ENCODE data around the gene FBXO28.
"Not testable (repeated sequence)": the region's sequence is repeated elsewhere in the genome, so short reads cannot be mapped to it uniquely, and the experiment has no call there.

The FBXO28 gene

DNA sequence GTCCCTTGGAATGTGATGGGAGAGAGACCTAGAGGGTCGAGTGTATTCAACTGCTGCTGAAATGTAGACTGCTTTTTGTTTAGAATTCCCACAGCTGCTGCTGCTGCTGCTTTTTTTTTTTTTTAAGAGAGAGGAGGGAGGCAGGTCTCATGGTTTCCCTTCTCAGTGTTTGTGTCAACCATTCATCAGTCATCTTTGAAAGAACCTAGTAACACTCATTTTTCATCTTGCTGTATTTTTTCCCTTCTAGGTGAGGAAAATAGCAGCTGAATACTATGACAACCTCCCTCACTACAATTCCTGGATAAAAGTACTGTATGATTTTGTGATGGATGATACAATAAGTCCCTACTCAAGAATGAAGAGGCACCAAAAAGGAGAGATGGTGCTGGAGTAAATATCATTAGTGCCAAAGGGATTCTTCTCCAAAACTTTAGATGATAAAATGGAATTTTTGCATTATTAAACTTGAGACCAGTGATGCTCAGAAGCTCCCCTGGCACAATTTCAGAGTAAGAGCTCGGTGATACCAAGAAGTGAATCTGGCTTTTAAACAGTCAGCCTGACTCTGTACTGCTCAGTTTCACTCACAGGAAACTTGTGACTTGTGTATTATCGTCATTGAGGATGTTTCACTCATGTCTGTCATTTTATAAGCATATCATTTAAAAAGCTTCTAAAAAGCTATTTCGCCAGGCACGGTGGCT is 78.3 kb downstream of the FBXO28 start:
- DNase-seq, result no peak

DNA sequence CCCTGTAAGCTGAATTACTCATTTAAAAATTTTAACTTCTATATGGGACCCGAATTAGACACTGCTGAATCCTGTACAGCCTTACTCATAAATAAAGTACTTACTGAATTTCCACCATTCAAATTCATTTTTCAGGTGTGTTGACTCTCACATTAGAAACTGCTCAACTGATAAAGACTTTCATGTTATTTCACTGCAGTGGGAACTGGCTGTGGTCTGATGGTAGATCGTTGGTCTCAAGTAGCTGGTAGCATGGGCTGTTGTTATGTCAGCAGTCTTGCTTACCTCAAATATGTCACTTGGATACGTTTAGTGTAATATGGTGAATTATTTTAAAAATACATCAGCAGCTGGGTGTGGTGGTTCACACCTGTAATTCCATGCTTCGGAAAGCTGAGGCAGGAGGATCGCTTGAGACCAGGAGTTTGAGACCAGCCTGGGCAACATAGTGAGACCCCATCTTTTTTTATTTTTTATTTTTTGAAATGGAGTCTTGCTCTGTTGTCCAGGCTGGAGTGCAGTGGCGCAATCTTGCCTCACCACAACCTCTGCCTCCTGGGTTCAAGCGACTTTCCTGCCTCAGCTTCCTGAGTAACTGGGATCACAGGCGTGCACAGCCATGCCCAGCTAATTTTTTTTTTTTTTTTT is 79.5 kb downstream of the FBXO28 start:
- DNase-seq, result no peak

DNA sequence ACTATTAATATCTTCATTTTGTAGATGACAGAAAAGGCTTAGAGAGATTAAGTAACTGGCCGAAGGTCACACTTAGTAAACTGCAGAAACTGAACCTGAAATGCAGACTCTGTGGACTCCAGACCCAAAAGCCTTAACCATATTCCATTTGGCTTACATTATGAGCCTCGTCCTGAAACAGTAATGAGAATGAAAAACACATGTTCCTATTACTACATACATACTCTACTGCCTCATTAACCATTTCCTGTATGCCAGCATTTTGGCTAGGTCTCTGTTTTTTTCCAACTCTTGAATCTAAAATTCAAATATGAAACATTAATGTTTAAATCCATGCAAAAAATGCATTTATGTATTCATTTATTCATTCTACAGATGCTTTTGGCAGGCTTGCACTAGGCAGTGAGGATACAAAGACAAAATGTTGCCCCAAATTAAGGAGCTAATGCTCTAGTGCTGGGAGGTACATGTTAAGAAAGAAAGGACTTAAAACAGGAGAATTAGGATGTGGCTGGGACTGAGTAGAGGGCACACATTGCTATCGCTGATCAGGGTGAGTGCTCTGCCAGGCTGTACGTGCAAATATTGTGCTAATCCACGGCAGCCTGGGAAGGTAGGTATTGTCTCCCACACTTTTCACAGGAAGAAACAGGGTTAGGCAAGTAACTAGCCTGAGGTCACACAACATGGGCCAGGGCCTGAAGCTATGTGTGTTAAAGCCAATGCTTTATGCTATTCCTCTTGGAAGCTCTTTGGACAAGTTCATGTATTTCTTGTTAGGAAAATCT is 83.1 kb downstream of the FBXO28 start:
- no peak for DNase-seq

DNA sequence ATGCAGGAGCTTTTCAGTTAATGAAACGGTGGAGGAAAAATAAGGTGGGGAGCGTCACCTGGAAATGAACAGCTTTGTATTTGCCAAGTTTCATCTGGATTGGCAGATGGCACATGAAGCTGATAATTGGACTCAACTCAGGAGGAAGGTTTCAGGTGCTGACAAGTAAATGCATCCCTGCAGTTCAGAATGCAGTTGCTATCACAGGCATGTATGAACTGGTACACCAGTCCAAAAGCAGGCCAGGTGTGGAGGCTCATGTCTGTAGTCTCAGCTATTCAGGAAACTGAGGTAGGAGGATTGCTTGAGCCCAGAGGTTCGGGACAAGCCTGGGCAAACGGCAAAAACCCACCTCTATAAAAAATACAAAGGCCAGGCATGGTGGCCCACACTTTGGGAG is 84.7 kb downstream of the FBXO28 start:
- DNase-seq, result no peak

DNA sequence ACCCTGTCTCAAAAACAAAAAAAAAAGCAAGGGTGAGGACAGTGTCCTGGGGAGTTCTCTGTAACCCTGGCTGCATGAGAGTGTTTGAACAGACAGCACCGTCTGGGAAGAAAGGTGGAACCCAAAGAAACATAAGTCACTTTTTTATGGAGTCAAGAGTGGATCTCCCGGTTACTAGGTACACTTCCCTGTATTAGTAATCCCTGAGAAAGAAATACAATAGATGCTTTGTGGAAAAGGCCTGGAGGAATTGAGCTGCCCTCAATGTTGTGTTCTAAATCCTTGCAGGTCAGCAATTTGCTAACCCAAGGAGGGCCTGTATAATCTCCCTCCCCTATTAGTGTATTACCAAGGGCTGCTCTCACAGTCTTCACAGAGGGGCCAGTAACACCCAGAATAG is 85.8 kb downstream of the FBXO28 start:
- no peak for DNase-seq

DNA sequence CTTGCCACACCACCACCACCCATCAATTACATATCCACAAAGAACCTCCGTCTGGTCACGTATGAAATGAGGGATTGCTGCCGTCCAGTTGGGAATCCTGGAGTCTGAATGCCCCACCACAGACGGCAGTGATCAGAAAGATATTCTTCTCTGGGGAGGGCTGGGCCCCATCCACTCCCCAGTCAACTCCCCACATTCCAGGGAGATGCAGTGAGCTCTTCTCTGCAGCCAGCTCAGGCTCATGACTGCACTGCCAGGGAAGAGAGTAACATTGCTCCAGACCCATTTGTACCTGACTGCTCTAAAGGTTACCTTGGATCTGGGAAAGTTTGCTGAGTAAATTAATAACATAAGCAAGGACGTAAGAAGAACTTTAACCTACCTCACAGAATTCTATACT is 87.5 kb downstream of the FBXO28 start:
- no peak for DNase-seq

DNA sequence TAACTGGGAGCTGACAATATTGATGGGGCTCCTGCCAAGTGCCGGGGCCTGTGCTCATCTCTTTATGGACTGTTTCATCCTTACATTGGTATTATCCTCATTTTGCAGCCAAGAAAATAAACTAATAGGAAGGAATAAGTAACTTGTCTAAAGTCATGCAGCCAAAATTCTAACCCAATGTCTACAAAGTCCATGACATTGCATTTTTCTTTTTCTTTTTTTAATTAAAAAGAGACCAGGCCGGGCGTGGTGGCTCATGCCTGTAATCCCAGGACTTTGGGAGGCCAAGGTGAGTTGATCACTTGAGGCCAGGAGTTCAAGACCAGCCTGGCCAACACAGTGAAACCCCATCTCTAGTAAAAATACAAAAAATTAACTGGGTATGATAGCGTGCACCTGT is 87.9 kb downstream of the FBXO28 start:
- no peak for DNase-seq

DNA sequence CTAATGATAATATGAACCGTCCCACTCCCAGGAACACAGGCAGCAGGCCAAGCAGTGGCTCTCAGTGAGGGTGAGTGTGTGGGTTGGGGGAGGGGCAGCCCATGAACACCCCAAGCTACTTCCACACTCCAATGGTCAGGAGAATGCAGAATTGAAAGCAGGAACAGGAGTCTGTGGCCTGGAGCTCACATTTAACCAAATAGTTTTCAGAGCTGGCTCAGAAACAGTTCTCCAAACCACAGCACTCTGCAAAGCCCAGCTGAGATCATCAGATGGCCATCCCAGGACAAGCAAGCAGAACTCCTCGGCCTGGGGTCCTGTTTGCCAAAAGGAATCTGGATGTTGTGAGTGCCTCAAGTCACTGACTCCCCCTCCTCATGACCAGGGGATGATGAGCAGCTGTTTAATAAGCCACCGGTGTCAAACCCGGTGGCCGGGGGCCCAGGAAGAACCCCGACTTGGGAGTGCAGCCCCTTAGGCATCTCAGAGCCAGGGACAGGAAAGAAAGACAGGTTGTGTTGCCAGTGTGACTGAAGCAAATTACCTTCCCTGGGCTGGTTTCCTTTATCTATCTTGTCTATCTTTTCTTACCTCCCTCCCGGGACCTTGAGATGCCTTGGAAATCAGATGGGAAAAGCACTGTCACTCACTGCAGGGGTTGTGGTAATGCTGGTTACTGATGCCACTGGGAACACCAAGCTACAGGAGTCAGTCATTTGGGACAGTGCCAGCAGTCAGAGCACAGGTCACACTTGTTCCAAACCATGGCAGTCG is 89.5 kb downstream of the FBXO28 start:
- DNase-seq, result peak; percentile 13

DNA sequence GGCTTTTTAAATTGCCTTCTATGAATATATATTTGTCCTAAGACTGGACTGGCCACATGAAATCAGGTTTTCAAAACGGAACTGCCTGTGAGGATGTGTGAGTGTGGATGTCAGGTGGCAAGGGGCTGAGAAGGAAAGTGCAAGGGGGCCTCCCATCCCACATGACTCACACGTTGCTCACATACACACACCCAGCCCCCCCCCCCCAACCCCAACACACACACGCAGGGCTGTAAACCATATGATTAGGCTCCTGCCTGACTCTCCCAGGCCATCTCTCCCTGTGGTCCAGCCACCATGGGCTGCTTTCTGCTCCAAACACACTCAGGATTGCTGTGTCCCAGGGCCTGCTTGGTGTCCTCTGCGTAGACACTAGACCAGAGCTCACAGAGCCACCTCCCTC is 91.5 kb downstream of the FBXO28 start:
- DNase-seq, result no peak

DNA sequence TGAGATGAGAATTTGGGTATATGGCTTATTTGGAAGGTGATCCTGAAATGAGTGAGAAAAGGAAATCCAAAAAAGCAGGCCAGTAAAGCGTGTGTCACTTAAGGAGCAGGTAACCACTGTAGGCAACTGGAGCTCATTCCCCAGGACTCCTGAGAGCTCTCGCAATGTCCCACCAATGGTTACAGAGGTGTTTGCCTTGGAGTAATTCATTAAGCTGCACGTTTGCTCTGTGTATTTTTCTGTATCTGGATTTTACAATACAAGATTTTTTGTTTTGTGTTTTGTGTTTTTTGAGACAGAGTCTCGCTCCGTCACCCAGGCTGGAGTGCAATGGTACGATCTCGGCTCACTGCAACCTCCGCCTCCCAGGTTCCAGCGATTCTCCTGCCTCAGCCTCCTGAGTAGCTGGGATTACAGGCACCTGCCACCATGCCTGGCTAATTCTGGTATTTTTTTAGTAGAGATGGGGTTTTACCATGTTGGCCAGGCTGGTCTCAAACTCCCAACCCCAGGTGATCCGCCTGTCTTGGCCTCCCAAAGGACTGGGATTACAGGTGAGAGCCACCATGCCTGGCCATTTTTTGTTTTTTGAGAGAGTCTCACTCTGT is 92.1 kb downstream of the FBXO28 start:
- not testable (repeated sequence) for DNase-seq

DNA sequence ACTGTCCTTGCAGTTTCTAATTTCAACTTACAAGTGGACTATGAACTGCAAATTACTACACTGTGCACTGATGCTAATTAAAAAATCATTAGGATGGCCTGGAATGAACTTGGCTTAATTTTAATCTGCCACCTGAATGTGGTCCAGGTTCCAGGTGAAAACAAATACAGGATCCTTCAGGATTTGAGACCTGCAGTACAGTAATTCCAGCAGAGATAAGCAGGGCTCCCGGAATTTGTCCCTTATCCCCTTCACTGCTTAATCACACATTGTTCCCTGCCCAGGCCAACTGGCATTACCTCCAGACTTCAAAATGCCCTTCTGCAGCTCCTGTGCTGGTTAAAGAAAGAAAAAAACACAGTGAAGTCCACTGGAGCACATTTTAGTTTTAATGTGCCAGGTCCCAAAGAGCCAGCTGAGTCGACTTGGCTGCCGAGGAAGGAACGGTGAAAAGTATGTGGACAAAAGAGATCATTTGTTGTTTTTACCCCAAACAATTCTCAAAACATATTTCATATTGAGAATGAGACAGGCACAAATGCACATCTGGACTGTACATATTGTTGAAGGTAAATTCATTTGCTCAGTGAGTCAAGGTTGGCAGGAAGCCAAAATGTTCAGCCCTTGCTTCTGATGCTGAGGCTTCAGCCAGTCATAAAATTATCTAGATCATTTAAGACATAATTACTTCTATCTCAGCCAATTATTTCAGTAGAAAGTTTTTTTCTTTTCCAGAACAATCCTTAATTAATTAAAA is 97.5 kb downstream of the FBXO28 start:
- DNase-seq, result no peak
